ENCODE data around the gene SLC6A5.

The SLC6A5 gene

DNA sequence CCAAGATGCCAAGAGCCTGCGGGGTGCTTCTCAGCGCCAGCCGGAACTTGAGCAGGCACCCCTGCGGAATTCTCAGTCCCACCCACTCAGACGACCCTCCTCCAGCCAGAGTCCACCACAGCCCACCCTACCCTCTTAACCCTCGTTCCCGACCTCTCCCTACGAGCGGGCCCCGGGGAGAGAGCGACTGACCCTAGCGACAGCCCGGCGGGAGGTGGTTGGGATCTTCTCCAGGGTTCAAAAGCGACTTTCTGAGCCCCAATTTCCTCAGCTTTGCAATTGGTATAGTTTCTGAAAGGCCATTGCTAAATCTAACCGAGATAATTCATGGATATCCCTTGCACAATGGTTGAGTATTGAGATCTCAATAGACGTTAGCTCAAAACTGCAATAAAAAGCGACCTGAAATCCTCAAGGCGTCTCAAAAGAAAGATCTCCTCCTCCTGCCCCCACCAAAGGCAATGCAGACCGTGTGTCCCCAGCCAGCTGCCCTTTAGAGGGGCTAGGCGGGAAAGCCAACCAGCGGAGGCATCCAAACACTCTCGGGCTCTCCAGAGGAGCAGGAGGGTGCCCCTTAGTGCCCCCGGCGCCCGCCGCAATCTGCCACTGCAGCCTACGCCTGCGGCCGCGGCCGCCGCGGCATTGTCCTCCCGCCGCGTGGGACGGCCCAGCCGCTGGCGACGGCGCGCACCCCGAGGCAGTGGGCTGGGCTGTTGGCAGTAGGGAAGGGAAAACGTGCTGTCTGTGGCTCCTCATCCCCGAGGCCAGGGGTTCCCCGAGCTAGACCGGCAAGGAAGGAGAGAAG, 1.5 kb upstream of the SLC6A5 start:
- H3K9me3 ChIP-seq (ENCODE audit: insufficient read depth, low read length) = no peaks in the 10 kb centered on the region
- no peak overlapping the region for H2AFZ ChIP-seq (ENCODE audit: low read depth, low read length)
- H3K27ac ChIP-seq (ENCODE audit: low read length) = no peak overlapping the region
- H3K4me3 ChIP-seq (ENCODE audit: low read length) = no peak overlapping the region
- H3K4me1 ChIP-seq (ENCODE audit: low read length) = no peaks in the 10 kb centered on the region
- no peak overlapping the region for H3K4me2 ChIP-seq (ENCODE audit: low read length)
- no peak for TF ChIP-seq EZH2phosphoT487 (IDR thresholded peaks at IDR 0.05; ENCODE audit: low read depth)
- TF ChIP-seq, protein P1, sequence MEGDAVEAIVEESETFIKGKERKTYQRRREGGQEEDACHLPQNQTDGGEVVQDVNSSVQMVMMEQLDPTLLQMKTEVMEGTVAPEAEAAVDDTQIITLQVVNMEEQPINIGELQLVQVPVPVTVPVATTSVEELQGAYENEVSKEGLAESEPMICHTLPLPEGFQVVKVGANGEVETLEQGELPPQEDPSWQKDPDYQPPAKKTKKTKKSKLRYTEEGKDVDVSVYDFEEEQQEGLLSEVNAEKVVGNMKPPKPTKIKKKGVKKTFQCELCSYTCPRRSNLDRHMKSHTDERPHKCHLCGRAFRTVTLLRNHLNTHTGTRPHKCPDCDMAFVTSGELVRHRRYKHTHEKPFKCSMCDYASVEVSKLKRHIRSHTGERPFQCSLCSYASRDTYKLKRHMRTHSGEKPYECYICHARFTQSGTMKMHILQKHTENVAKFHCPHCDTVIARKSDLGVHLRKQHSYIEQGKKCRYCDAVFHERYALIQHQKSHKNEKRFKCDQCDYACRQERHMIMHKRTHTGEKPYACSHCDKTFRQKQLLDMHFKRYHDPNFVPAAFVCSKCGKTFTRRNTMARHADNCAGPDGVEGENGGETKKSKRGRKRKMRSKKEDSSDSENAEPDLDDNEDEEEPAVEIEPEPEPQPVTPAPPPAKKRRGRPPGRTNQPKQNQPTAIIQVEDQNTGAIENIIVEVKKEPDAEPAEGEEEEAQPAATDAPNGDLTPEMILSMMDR (IDR thresholded peaks at IDR 0.05; ENCODE audit: low read depth, low read length) = no peak
- H3K79me2 ChIP-seq (ENCODE audit: low read length) = no peaks in the 10 kb centered on the region
- H3K27me3 ChIP-seq (ENCODE audit: low read depth, low read length) = 0 out of 2 replicates have a peak, but pooled peaks cover 3% of the 10 kb centered on the region
- H3K9ac ChIP-seq (ENCODE audit: low read length) = no peak overlapping the region
- no peaks in the 10 kb centered on the region for H3K36me3 ChIP-seq (replicated peaks; ENCODE audit: low read depth, low read length)
- no peaks in the 10 kb centered on the region for H4K20me1 ChIP-seq (ENCODE audit: insufficient read depth, low read length)

DNA sequence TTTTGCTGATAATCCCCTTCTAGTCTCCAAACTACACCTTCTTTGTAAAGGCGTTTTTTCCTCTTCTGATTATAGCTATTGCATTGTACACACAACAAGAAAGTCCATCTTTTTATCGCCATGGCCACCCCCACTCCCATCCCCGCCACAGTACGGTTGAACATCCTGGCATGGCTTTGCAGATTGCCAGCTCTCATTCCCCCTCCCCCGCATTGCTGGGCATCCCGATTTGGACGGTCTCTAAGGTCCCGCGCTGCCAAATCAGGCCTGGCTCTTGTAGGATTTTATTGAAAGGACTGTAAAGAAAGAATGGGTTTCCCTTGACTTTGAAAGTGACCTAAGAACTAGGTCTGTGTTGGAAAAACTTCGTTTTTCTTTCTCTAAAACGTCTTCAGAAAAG, 916 bp upstream of the SLC6A5 start:
- H2AFZ ChIP-seq (ENCODE audit: low read depth, low read length) = no peak overlapping the region
- no peak overlapping the region for H3K9ac ChIP-seq (ENCODE audit: low read length)
- no peaks in the 10 kb centered on the region for H3K79me2 ChIP-seq (ENCODE audit: low read length)
- H3K27me3 ChIP-seq (ENCODE audit: low read depth, low read length) = 0 out of 2 replicates have a peak, but pooled peaks cover under 1% of the 10 kb centered on the region
- TF ChIP-seq, protein P1 (IDR thresholded peaks at IDR 0.05; ENCODE audit: low read depth, low read length) = no peak
- no peak for TF ChIP-seq EZH2phosphoT487 (IDR thresholded peaks at IDR 0.05; ENCODE audit: low read depth)
- no peak overlapping the region for H3K4me2 ChIP-seq (ENCODE audit: low read length)
- no peaks in the 10 kb centered on the region for H3K9me3 ChIP-seq (ENCODE audit: insufficient read depth, low read length)
- H3K4me1 ChIP-seq (ENCODE audit: low read length) = no peaks in the 10 kb centered on the region
- no peaks in the 10 kb centered on the region for H3K36me3 ChIP-seq (replicated peaks; ENCODE audit: low read depth, low read length)
- no peak overlapping the region for H3K4me3 ChIP-seq (ENCODE audit: low read length)
- H4K20me1 ChIP-seq (ENCODE audit: insufficient read depth, low read length) = no peaks in the 10 kb centered on the region
- H3K27ac ChIP-seq (ENCODE audit: low read length) = no peak overlapping the region

DNA sequence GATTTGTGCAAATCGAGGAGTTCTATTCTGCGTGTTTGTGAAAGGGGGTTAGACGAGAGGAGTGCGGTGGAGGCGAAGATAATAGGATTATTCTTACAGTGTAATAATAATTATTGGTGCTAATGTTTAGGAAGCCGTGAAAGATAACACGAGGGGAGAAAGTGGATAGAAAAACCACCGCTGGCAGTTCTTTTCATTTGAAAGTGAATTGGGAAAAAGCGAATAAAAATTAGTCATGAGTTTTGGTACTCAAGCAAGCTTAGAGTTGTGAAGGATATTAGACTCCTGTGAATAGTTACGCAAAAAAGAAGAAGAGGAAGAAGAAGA, 575 bp downstream of the SLC6A5 start:
- 0 out of 2 replicates have a peak, but pooled peaks cover 4% of the 10 kb centered on the region for H3K27me3 ChIP-seq (ENCODE audit: low read depth, low read length)
- H3K36me3 ChIP-seq (replicated peaks; ENCODE audit: low read depth, low read length) = no peaks in the 10 kb centered on the region
- H3K4me2 ChIP-seq (ENCODE audit: low read length) = no peak overlapping the region

DNA sequence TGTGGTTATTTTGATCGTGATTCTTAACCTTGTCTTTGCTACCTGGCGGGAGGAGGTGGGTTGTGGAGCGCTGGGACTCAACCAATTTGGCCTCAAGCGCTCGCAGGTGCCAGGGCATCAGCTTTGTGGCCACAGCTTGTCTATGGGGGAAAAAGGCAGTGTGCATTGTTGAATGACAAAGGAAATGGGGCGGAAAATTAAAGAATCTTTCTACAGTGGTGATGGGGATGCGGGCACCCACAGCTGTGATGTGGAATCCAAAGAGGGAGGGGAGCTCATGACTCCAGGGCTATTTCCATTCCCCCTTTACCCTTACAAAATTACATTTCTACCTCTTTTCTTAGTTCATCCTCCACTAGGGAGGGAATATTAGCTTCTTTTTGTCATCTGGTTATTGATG, 1.1 kb downstream of the SLC6A5 start:
- Histone ChIP-seq H3K27me3 (ENCODE audit: low read depth, low read length) (0 out of 2 replicates have a peak, but pooled peaks cover 4% of the 10 kb centered on the region), H3K4me2 (ENCODE audit: low read length) (no peak overlapping the region), H3K9me3 (ENCODE audit: insufficient read depth, low read length) (no peaks in the 10 kb centered on the region), H4K20me1 (ENCODE audit: insufficient read depth, low read length) (no peaks in the 10 kb centered on the region), H3K9ac (ENCODE audit: low read length) (no peak overlapping the region), H3K4me1 (ENCODE audit: low read length) (no peaks in the 10 kb centered on the region), H3K4me3 (ENCODE audit: low read length) (no peak overlapping the region), H2AFZ (ENCODE audit: low read depth, low read length) (no peak overlapping the region), H3K27ac (ENCODE audit: low read length) (no peak overlapping the region), H3K36me3 (replicated peaks; ENCODE audit: low read depth, low read length) (no peaks in the 10 kb centered on the region), H3K79me2 (ENCODE audit: low read length) (no peaks in the 10 kb centered on the region)
- TF ChIP-seq, protein P1 (IDR thresholded peaks at IDR 0.05; ENCODE audit: low read depth, low read length) = no peak
- TF ChIP-seq EZH2phosphoT487 (IDR thresholded peaks at IDR 0.05; ENCODE audit: low read depth) = no peak

More for the DNA sequence above, 575 bp downstream of the SLC6A5 start:
- Histone ChIP-seq H3K4me3 (ENCODE audit: low read length) (no peak overlapping the region), H3K9ac (ENCODE audit: low read length) (no peak overlapping the region), H4K20me1 (ENCODE audit: insufficient read depth, low read length) (no peaks in the 10 kb centered on the region), H3K4me1 (ENCODE audit: low read length) (no peaks in the 10 kb centered on the region), H3K79me2 (ENCODE audit: low read length) (no peaks in the 10 kb centered on the region), H2AFZ (ENCODE audit: low read depth, low read length) (no peak overlapping the region), H3K27ac (ENCODE audit: low read length) (no peak overlapping the region), H3K9me3 (ENCODE audit: insufficient read depth, low read length) (no peaks in the 10 kb centered on the region)
- no peak for TF ChIP-seq EZH2phosphoT487 (IDR thresholded peaks at IDR 0.05; ENCODE audit: low read depth)
- TF ChIP-seq, protein P1 (IDR thresholded peaks at IDR 0.05; ENCODE audit: low read depth, low read length) = no peak

Measured in OCI-LY3 (cell line).